HEK293T (cell line): ENCODE data around the gene WNT1.

Experiments used
- CTCF ChIA-PET: fragments of 350-600 bp; formaldehyde crosslinking; extraction: SDS; loops from one replicate; lab custom pipeline; 2021; ENCODE audit warnings: antibody characterized with exemption, inconsistent platforms; lab: Yijun Ruan, JAX
- POLR2A ChIA-PET: fragments of 350-600 bp; formaldehyde crosslinking; extraction: SDS; loops from one replicate; lab custom pipeline; 2020; ENCODE audit warnings: antibody characterized with exemption, inconsistent platforms; lab: Yijun Ruan, JAX
- DNase-seq: peaks from one replicate; pipeline ENCODE4 v3.0.0; 2012; ENCODE audit warnings: mixed read lengths; ENCODE audit errors: extremely low spot score
- ARNT ChIP-seq: fragments of 450-650 bp; IDR thresholded peaks from 2 replicates; pipeline ENCODE4 v1.6.1; 2017; ENCODE audit warnings: mild to moderate bottlenecking
- BHLHE40 ChIP-seq: fragments of 450-650 bp; IDR thresholded peaks from 2 replicates; pipeline ENCODE4 v1.6.1; 2016; ENCODE audit warnings: mild to moderate bottlenecking, moderate library complexity, borderline replicate concordance
- CTBP1 ChIP-seq: fragments of 450-650 bp; IDR thresholded peaks from 2 replicates; pipeline ENCODE4 v1.6.1; 2016; ENCODE audit warnings: borderline replicate concordance
- ELF4 ChIP-seq: fragments of 450-650 bp; IDR thresholded peaks from 2 replicates; pipeline ENCODE4 v1.6.1; 2017; ENCODE audit warnings: antibody characterized with exemption
- FOXA1 ChIP-seq: fragments of 450-650 bp; IDR thresholded peaks from 2 replicates; pipeline ENCODE4 v1.6.1; 2016; ENCODE audit warnings: mild to moderate bottlenecking
- FOXK2 ChIP-seq: fragments of 450-650 bp; IDR thresholded peaks from 2 replicates; pipeline ENCODE4 v1.6.1; 2016; ENCODE audit warnings: mild to moderate bottlenecking
- FOXM1 ChIP-seq: fragments of 450-650 bp; IDR thresholded peaks from 2 replicates; pipeline ENCODE4 v1.6.1; 2017; ENCODE audit warnings: mild to moderate bottlenecking, borderline replicate concordance
- HDGF ChIP-seq: fragments of 450-650 bp; IDR thresholded peaks from 2 replicates; pipeline ENCODE4 v1.6.1; 2017; ENCODE audit warnings: antibody characterized with exemption, borderline replicate concordance
- L3MBTL2 ChIP-seq: fragments of 450-650 bp; conservative IDR thresholded peaks from 2 replicates; pipeline ENCODE4 v1.6.1; 2016; ENCODE audit warnings: mild to moderate bottlenecking
- LEF1 ChIP-seq: fragments of 450-650 bp; IDR thresholded peaks from 2 replicates; pipeline ENCODE4 v1.6.1; 2017; ENCODE audit warnings: mild to moderate bottlenecking, borderline replicate concordance
- NFRKB ChIP-seq: fragments of 450-650 bp; IDR thresholded peaks from 2 replicates; pipeline ENCODE4 v1.6.1; 2016; ENCODE audit warnings: mild to moderate bottlenecking, moderate library complexity
- SP1 ChIP-seq: fragments of 450-650 bp; IDR thresholded peaks from 2 replicates; pipeline ENCODE4 v1.6.1; 2017
- SUZ12 ChIP-seq: fragments of 450-650 bp; IDR thresholded peaks from 2 replicates; pipeline ENCODE4 v1.6.1; 2016; ENCODE audit warnings: mild to moderate bottlenecking
- TARDBP ChIP-seq: fragments of 450-650 bp; IDR thresholded peaks from 2 replicates; pipeline ENCODE4 v1.6.1; 2016
- ZNF384 ChIP-seq: fragments of 450-650 bp; IDR thresholded peaks from 2 replicates; pipeline ENCODE4 v1.6.1; 2016
- TF ChIP-seq, protein P1 (sequence below): fragments of 450-650 bp; IDR thresholded peaks from 2 replicates; pipeline ENCODE4 v1.6.1; 2016

The WNT1 gene

DNA sequence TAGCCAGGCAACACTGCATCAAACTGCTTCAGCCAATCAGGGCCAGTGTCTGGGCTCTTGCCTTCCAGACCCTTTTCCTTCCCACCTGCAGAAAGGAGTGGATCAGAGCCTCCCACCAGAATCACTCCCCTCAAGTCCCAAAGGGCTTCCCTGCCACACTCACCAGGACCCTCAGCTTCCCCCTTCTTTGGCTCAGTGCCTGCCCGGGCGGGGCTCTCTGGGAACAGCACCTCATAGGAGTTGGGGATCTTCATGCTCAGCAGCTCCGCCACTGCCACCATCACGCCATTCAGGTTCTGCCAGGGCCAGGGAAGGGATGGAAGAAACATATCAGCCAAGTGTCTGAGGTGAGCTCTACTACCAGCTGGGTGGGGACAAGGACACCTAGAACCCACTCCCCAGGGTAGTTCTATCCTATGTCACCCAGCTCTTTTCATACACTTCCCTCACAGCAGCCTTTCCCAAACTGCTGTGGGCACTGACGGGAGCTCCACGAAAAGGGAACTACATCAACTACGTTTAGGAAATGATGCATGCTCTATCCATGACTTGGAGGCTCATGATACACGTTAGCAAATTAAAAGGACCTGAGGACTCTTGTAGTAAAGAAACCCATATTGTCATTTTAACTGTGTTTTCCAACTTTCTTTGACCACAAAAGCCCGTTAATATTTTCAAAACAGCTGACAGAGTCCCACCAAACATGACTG, 49.9 kb downstream of the WNT1 start:
- POLR2A ChIA-PET: interaction anchor here (1.2 to 1.5 kb wide), 3 partner anchors 10 to 16 kb away, joined by 3 to 5 read pairs (median 4); no protein-coding TSS in a partner anchor
- TF ChIP-seq LEF1: no peak
- no peak for TF ChIP-seq ARNT
- TF ChIP-seq TARDBP: no peak
- no peak for TF ChIP-seq SUZ12
- no peak for TF ChIP-seq BHLHE40
- no peak for TF ChIP-seq FOXM1
- TF ChIP-seq FOXK2: no peak
- no peak for TF ChIP-seq HDGF
- TF ChIP-seq SP1: no peak
- no peak for TF ChIP-seq CTBP1
- TF ChIP-seq FOXA1: no peak
- CTCF ChIA-PET: no interaction called here
- no peak for DNase-seq

DNA sequence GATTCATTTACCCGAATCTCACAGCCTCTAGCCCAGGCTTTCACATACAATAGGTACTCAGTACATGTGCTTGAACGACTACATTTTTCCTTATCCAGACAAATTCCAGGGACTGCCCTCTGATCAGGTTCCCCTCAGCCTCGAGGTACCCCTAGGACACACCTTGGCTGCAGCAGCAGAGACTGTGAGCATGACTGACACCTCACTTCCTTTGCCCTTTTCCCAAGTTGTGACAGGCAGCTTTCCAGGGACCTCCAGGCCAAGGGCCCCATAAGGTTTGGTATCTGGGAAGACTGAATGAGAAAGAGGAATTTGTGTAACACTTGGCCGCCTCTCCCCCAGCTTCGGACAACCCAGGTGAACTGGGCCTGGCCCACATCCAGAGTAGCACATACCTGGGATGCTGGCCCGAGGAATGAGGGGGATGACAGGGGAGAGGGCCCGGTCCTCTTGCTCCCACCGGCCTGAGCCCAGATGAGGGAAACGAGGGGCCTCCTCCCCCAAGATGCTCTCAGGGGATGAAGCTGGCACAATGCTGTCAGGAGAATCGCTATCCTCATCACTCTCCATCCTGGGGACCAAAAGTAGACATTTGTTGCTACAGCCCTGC, 50.6 kb downstream of the WNT1 start:
- CTCF ChIA-PET: interaction anchor here (1.8 to 2.6 kb wide), 2 partner anchors 9 to 14 kb away, joined by 8 to 9 read pairs; no protein-coding TSS in a partner anchor
- no peak for TF ChIP-seq NFRKB
- TF ChIP-seq L3MBTL2: no peak
- no peak for TF ChIP-seq LEF1
- no peak for TF ChIP-seq ELF4
- TF ChIP-seq CTBP1: no peak
- TF ChIP-seq FOXK2: no peak
- no peak for TF ChIP-seq SP1
- no peak for TF ChIP-seq TARDBP
- TF ChIP-seq ZNF384: no peak
- TF ChIP-seq, protein P1, sequence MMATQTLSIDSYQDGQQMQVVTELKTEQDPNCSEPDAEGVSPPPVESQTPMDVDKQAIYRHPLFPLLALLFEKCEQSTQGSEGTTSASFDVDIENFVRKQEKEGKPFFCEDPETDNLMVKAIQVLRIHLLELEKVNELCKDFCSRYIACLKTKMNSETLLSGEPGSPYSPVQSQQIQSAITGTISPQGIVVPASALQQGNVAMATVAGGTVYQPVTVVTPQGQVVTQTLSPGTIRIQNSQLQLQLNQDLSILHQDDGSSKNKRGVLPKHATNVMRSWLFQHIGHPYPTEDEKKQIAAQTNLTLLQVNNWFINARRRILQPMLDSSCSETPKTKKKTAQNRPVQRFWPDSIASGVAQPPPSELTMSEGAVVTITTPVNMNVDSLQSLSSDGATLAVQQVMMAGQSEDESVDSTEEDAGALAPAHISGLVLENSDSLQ: no peak
- no peak for TF ChIP-seq BHLHE40
- no peak for TF ChIP-seq ARNT
- no peak for DNase-seq
- POLR2A ChIA-PET: interaction anchor here (1.2 to 1.5 kb wide), 2 partner anchors 11 to 15 kb away, joined by 3 to 5 read pairs; no protein-coding TSS in a partner anchor

- ChIA-PET CTCF (interaction anchor here (1.0 to 2.6 kb wide), 3 partner anchors 10 to 13 kb away, joined by 3 to 9 read pairs (median 8); no protein-coding TSS in a partner anchor), POLR2A (interaction anchor here (1.2 to 1.4 kb wide), 2 partner anchors 12 to 14 kb away, joined by 3 to 4 read pairs; no protein-coding TSS in a partner anchor)
- DNase-seq: no peak
- TF ChIP-seq SP1 (no peak), FOXA1 (no peak), FOXK2 (no peak)
Measured at GRCh38 chr12:49030119-49030518, 52.0 kb downstream of the WNT1 start.

DNA sequence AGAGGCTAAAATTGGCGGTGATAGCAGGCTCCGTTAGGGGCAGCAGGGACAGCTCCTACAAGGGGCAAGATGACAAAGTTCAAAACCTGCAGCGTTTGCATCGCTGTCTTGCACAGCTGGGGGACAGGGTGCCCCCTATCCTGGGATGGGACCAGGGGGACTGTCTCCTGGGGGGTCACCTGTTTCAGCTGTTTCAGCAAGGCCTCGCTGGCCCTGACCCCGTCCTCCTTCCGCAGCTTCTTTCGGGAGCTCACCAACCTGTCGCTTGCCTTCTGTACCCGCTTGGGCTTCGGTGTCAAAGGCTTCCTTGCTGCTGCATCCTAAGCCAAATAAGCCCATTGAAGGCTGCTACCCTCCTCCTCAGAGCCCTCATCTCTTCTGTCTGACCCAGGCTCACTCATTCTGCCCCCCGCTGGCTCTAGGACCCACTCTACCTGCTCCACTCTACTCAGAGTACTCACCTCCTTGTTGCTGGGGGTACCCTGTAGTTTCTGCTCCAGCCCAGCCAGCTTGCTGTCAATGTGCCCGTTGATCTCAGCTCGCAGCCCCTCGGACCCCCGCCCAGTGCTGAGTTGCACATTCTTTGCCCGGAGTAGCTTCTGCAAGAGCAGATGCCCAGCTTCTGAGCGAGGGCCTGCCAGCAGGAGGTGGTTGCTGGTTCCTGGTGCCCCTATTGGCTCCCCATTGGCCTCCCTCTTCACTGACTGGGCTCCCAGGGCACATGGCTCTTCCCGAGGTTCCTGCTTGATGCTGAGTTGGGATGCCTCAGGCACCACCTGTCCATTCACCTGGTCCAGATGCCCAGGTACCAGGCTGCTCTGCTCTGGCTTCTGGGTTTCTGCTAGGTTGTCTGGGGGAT, 52.8 kb downstream of the WNT1 start:
- ChIA-PET CTCF (interaction anchor here (1.0 to 2.6 kb wide), 3 partner anchors 11 to 13 kb away, joined by 3 to 9 read pairs (median 8); no protein-coding TSS in a partner anchor), POLR2A (interaction anchor here (1.1 to 1.4 kb wide), 2 partner anchors 13 kb away, joined by 4 read pairs; partner anchors contain the start of gene PRKAG1)
- TF ChIP-seq ELF4: no peak
- no peak for DNase-seq

DNA sequence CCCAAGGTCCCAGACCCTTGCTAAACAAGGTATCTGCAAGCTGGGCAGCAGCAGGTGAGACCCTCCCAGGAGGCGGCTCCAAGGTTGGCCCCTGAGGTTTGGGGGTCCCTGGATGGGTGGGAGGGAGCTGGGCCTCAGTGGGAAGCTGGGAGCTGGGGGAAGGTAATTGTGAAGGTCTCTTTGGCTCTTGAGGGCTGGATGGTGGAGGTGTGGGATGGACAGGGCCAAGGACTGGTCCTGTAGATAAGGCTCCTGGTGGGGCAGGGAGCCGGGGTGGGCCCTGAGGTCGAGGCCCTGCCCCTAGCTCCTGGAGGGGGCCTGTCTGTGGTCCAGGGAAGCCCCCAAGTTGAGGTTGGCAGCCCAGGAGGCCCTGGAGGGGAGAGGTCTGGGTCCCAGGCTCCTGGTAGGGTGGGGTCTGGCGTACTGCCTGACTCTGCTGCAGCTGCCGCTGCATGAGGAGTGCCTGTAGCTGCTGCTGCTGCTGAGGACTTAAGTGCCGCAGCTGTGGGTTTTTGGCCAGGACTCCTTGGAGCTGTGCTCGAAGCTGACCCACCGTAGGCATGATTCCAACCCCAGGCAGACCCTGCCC, 53.5 kb downstream of the WNT1 start:
- TF ChIP-seq ELF4 (no peak), L3MBTL2 (no peak), BHLHE40 (no peak), SUZ12 (no peak), ZNF384 (no peak), TARDBP (no peak), FOXM1 (no peak), NFRKB (no peak), SP1 (no peak), LEF1 (no peak), FOXA1 (no peak), HDGF (no peak), ARNT (no peak), CTBP1 (no peak), FOXK2 (no peak)
- TF ChIP-seq, protein P1: no peak
- ChIA-PET POLR2A (interaction anchor here (1.1 to 1.4 kb wide), 2 partner anchors 13 to 14 kb away, joined by 4 read pairs; partner anchors contain the start of gene PRKAG1), CTCF (no interaction called here)
- no peak for DNase-seq
